Neural cell (in vitro differentiated cells): ENCODE data around the gene RDH13.
"Not testable (repeated sequence)": the region's sequence is repeated elsewhere in the genome, so short reads cannot be mapped to it uniquely, and the experiment has no call there.

ENCODE experiments used
- EP300 ChIP-seq: fragments of 450-650 bp; conservative IDR thresholded peaks from 2 replicates; pipeline ENCODE4 v1.6.1; 2014; ENCODE audit warnings: antibody characterized with exemption, mild to moderate bottlenecking, moderate library complexity; ENCODE audit not compliant: poor library complexity, severe bottlenecking
- EZH2 ChIP-seq: fragments of 200-600, 300-800 bp; shearing (Covaris generic), sonication (generic); IDR thresholded peaks from 2 replicates; pipeline ENCODE4 v1.6.1; 2014; ENCODE audit warnings: antibody characterized with exemption, low read length, borderline replicate concordance, mild to moderate bottlenecking; ENCODE audit not compliant: insufficient read depth, poor library complexity, severe bottlenecking
- MXI1 ChIP-seq: fragments of 450-650 bp; conservative IDR thresholded peaks from 2 replicates; pipeline ENCODE4 v1.6.1; 2014; ENCODE audit warnings: antibody characterized with exemption, mild to moderate bottlenecking; ENCODE audit not compliant: poor library complexity, severe bottlenecking
- POLR2AphosphoS5 ChIP-seq: IDR thresholded peaks from 2 replicates; pipeline ENCODE4 v1.6.1; 2012
- SMC3 ChIP-seq: fragments of 450-650 bp; conservative IDR thresholded peaks from 2 replicates; pipeline ENCODE4 v1.6.1; 2014; ENCODE audit warnings: antibody characterized with exemption, mild to moderate bottlenecking, moderate library complexity; ENCODE audit not compliant: poor library complexity
- TAF1 ChIP-seq: IDR thresholded peaks from 2 replicates; pipeline ENCODE4 v1.6.1; 2012; ENCODE audit warnings: low read depth
- TF ChIP-seq, protein P1 (sequence below): IDR thresholded peaks from 2 replicates; pipeline ENCODE4 v1.6.1; 2012; ENCODE audit warnings: borderline replicate concordance
- TF ChIP-seq, protein P2 (sequence below): fragments of 450-650 bp; IDR thresholded peaks from 2 replicates; pipeline ENCODE4 v1.5.1; 2014; ENCODE audit warnings: antibody characterized with exemption, mild to moderate bottlenecking, moderate library complexity; ENCODE audit not compliant: poor library complexity, severe bottlenecking

DNA sequence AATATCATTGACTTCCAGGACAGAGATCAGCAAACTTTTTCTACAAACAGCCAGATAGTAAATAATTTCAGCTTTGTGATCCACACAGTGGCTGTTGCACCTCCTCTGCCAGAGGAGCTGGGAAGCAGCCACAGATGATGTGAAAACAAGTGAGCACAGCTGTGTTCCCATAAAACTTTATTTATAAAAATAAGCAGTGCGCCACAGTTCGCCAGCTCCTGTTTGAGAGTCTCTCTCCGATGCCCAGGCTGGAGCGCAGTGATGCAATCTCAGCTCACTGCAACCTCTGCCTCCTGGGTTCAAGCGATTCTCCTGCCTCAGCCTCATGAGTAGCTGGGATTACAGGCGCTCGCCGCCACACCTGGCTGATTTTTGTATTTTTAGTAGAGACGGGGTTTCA is 2.6 kb upstream of the RDH13 start:
- TF ChIP-seq, protein P1, sequence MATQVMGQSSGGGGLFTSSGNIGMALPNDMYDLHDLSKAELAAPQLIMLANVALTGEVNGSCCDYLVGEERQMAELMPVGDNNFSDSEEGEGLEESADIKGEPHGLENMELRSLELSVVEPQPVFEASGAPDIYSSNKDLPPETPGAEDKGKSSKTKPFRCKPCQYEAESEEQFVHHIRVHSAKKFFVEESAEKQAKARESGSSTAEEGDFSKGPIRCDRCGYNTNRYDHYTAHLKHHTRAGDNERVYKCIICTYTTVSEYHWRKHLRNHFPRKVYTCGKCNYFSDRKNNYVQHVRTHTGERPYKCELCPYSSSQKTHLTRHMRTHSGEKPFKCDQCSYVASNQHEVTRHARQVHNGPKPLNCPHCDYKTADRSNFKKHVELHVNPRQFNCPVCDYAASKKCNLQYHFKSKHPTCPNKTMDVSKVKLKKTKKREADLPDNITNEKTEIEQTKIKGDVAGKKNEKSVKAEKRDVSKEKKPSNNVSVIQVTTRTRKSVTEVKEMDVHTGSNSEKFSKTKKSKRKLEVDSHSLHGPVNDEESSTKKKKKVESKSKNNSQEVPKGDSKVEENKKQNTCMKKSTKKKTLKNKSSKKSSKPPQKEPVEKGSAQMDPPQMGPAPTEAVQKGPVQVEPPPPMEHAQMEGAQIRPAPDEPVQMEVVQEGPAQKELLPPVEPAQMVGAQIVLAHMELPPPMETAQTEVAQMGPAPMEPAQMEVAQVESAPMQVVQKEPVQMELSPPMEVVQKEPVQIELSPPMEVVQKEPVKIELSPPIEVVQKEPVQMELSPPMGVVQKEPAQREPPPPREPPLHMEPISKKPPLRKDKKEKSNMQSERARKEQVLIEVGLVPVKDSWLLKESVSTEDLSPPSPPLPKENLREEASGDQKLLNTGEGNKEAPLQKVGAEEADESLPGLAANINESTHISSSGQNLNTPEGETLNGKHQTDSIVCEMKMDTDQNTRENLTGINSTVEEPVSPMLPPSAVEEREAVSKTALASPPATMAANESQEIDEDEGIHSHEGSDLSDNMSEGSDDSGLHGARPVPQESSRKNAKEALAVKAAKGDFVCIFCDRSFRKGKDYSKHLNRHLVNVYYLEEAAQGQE = not testable (repeated sequence)
- TF ChIP-seq POLR2AphosphoS5, SMC3, TAF1, EP300, EZH2, MXI1: not testable (repeated sequence)
- TF ChIP-seq, protein P2, sequence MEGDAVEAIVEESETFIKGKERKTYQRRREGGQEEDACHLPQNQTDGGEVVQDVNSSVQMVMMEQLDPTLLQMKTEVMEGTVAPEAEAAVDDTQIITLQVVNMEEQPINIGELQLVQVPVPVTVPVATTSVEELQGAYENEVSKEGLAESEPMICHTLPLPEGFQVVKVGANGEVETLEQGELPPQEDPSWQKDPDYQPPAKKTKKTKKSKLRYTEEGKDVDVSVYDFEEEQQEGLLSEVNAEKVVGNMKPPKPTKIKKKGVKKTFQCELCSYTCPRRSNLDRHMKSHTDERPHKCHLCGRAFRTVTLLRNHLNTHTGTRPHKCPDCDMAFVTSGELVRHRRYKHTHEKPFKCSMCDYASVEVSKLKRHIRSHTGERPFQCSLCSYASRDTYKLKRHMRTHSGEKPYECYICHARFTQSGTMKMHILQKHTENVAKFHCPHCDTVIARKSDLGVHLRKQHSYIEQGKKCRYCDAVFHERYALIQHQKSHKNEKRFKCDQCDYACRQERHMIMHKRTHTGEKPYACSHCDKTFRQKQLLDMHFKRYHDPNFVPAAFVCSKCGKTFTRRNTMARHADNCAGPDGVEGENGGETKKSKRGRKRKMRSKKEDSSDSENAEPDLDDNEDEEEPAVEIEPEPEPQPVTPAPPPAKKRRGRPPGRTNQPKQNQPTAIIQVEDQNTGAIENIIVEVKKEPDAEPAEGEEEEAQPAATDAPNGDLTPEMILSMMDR = not testable (repeated sequence)
